Fibroblast of lung (primary cell): Measurements from ENCODE around the gene HIBADH.

Experiments
- EZH2 ChIP-seq: IDR thresholded peaks from 2 replicates; pipeline ENCODE4 v1.5.1; 2012; ENCODE audit warnings: low read length, control low read depth, mild to moderate bottlenecking; ENCODE audit errors: missing control alignments
- TF ChIP-seq, protein P1 (sequence below), 2 donors: IDR thresholded peaks in 1 of 2; conservative IDR thresholded peaks in 1 of 2; 1 replicate in 1 of 2; 2 replicates in 1 of 2; pipeline ENCODE4 v1.5.1; 2011 to 2012; ENCODE audit warnings: low read length in 2 of 2, control low read depth in 1 of 2, inconsistent platforms in 1 of 2, low read depth in 1 of 2, mild to moderate bottlenecking in 1 of 2

GRCh38 chr7:27695096-27695495, 32.4 kb upstream of the HIBADH start:
- TF ChIP-seq, protein P1, sequence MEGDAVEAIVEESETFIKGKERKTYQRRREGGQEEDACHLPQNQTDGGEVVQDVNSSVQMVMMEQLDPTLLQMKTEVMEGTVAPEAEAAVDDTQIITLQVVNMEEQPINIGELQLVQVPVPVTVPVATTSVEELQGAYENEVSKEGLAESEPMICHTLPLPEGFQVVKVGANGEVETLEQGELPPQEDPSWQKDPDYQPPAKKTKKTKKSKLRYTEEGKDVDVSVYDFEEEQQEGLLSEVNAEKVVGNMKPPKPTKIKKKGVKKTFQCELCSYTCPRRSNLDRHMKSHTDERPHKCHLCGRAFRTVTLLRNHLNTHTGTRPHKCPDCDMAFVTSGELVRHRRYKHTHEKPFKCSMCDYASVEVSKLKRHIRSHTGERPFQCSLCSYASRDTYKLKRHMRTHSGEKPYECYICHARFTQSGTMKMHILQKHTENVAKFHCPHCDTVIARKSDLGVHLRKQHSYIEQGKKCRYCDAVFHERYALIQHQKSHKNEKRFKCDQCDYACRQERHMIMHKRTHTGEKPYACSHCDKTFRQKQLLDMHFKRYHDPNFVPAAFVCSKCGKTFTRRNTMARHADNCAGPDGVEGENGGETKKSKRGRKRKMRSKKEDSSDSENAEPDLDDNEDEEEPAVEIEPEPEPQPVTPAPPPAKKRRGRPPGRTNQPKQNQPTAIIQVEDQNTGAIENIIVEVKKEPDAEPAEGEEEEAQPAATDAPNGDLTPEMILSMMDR (conservative IDR thresholded peaks at IDR 0.05 in 1 of 2, IDR thresholded peaks at IDR 0.05 in 1 of 2; ENCODE audit: low read depth in 1 of 2, low read length in 2 of 2) = no peak
- no peak for TF ChIP-seq EZH2
